HepG2 (cell line): ENCODE data around the gene DLL1. TPM values are rescaled to one million over a fixed set of nuclear protein-coding genes. Genes with fewer than 3 reads are reported as not detected.

Experiments
- AGO1 ChIP-seq: fragments of 200-400 bp; formaldehyde crosslinking; IDR thresholded peaks from 2 replicates; pipeline ENCODE4 v1.6.1; 2017; ENCODE audit warnings: mild to moderate bottlenecking, low read depth, low read length, moderate library complexity; ENCODE audit not compliant: poor library complexity, severe bottlenecking
- BCL6 ChIP-seq: IDR thresholded peaks from 2 replicates; pipeline ENCODE4 v1.6.1; 2016; ENCODE audit warnings: missing genetic modification reagents, missing compliant biosample characterization
- HOXA7 ChIP-seq: sonication (generic); formaldehyde crosslinking; IDR thresholded peaks from 2 replicates; pipeline ENCODE4 v1.8.1; 2022; ENCODE audit warnings: mild to moderate bottlenecking, missing genetic modification reagents, moderate library complexity
- KDM5B ChIP-seq: sonication (generic); formaldehyde crosslinking; IDR thresholded peaks from 2 replicates; pipeline ENCODE4 v1.4.0; 2020; ENCODE audit warnings: missing genetic modification reagents, mild to moderate bottlenecking, borderline replicate concordance
- MZF1 ChIP-seq: sonication (generic); formaldehyde crosslinking; IDR thresholded peaks from 2 replicates; pipeline ENCODE4 v1.8.1; 2023; ENCODE audit warnings: mild to moderate bottlenecking, missing genetic modification reagents, borderline replicate concordance
- NFKBIZ ChIP-seq: IDR thresholded peaks from 2 replicates; pipeline ENCODE4 v1.6.1; 2018; ENCODE audit warnings: missing genetic modification reagents, missing compliant biosample characterization
- NR2C2 ChIP-seq: sonication (generic); formaldehyde crosslinking; IDR thresholded peaks from 2 replicates; pipeline ENCODE4 v1.4.0; 2020; ENCODE audit warnings: missing genetic modification reagents, mild to moderate bottlenecking, moderate library complexity, borderline replicate concordance
- PAX8 ChIP-seq: sonication (generic); formaldehyde crosslinking; IDR thresholded peaks from 2 replicates; pipeline ENCODE4 v1.8.0; 2022; ENCODE audit warnings: mild to moderate bottlenecking, missing genetic modification reagents, borderline replicate concordance
- PCBP1 ChIP-seq: fragments of 200-400 bp; formaldehyde crosslinking; IDR thresholded peaks from 2 replicates; pipeline ENCODE4 v1.6.1; 2017; ENCODE audit warnings: mild to moderate bottlenecking, low read depth, low read length, borderline replicate concordance
- RBM22 ChIP-seq: fragments of 200-400 bp; formaldehyde crosslinking; optimal IDR thresholded peaks from 2 replicates; pipeline ENCODE3; 2017; ENCODE audit warnings: mild to moderate bottlenecking, low read length, moderate library complexity
- SOX5 ChIP-seq: IDR thresholded peaks from 2 replicates; pipeline ENCODE4 v1.6.1; 2016; ENCODE audit warnings: borderline replicate concordance
- TCF7L2 ChIP-seq: IDR thresholded peaks from 2 replicates; pipeline ENCODE4 v1.6.1; 2011; ENCODE audit warnings: mild to moderate bottlenecking, low read depth, low read length, moderate library complexity
- TMF1 ChIP-seq: sonication (generic); formaldehyde crosslinking; IDR thresholded peaks from 2 replicates; pipeline ENCODE4 v1.8.1; 2022; ENCODE audit warnings: low read depth, missing genetic modification reagents
- ZKSCAN8 ChIP-seq: IDR thresholded peaks from 2 replicates; pipeline ENCODE4 v1.6.1; 2016; ENCODE audit warnings: borderline replicate concordance, missing genetic modification reagents, missing compliant biosample characterization
- ZNF33B ChIP-seq: sonication (generic); formaldehyde crosslinking; IDR thresholded peaks from 2 replicates; pipeline ENCODE4 v1.5.1; 2020; ENCODE audit warnings: mild to moderate bottlenecking, missing genetic modification reagents
- ZNF83 ChIP-seq: sonication (generic); formaldehyde crosslinking; IDR thresholded peaks from 2 replicates; pipeline ENCODE4 v1.4.0; 2020; ENCODE audit warnings: missing genetic modification reagents, mild to moderate bottlenecking, borderline replicate concordance
- ZSCAN30 ChIP-seq: sonication (generic); formaldehyde crosslinking; IDR thresholded peaks from 2 replicates; pipeline ENCODE4 v1.5.0; 2020; ENCODE audit warnings: mild to moderate bottlenecking, missing genetic modification reagents
- polyA plus RNA-seq, 8 experiments: library from polyadenylated mRNA; depleted of rRNA in 3 of 8; stranded (reverse) in 7 of 8; unstranded in 1 of 8; fragments of >200 nt; fragmentation: Illumina TruSeq in 4 of 8; extraction: Trizol in 4 of 8; gene quantifications; 2 replicates each; pipeline versions ENCODE4 v1.2.1 to v1.2.3, GENCODE V29; 2011 to 2016; ENCODE audit warnings: low read depth in 4 of 8, missing spikeins in 1 of 8, mixed read lengths in 1 of 8; ENCODE audit not compliant: insufficient read depth in 1 of 8
- total RNA-seq, 5 experiments: library from RNA; depleted of rRNA; stranded (reverse); fragments of >200 nt; fragmentation: Illumina TruSeq; extraction: Trizol; gene quantifications; 2 replicates each; pipeline ENCODE4 v1.2.3, GENCODE V29; 2016; ENCODE audit warnings: low read depth in 1 of 5
- TF ChIP-seq, protein P1 (sequence below): sonication (generic); formaldehyde crosslinking; IDR thresholded peaks from 2 replicates; pipeline ENCODE4 v1.9.0; 2022; ENCODE audit warnings: low read depth, missing genetic modification reagents
- TF ChIP-seq, protein P2 (sequence below): sonication (generic); formaldehyde crosslinking; conservative IDR thresholded peaks from 2 replicates; pipeline ENCODE4 v1.4.0; 2020; ENCODE audit warnings: missing genetic modification reagents
- TF ChIP-seq, protein P3 (sequence below): sonication (generic); formaldehyde crosslinking; IDR thresholded peaks from 2 replicates; pipeline ENCODE4 v1.5.0; 2020; ENCODE audit warnings: missing genetic modification reagents
- TF ChIP-seq, protein P4 (sequence below): sonication (generic); formaldehyde crosslinking; IDR thresholded peaks from 2 replicates; pipeline ENCODE4 v1.5.0; 2020; ENCODE audit warnings: missing genetic modification reagents, mild to moderate bottlenecking, borderline replicate concordance

DLL1 gene
- total and polyA plus RNA-seq, 2 of the 13 experiments (the other 11 are each of a cell fraction or from before 2014, with no cell fraction given): not detected

DNA sequence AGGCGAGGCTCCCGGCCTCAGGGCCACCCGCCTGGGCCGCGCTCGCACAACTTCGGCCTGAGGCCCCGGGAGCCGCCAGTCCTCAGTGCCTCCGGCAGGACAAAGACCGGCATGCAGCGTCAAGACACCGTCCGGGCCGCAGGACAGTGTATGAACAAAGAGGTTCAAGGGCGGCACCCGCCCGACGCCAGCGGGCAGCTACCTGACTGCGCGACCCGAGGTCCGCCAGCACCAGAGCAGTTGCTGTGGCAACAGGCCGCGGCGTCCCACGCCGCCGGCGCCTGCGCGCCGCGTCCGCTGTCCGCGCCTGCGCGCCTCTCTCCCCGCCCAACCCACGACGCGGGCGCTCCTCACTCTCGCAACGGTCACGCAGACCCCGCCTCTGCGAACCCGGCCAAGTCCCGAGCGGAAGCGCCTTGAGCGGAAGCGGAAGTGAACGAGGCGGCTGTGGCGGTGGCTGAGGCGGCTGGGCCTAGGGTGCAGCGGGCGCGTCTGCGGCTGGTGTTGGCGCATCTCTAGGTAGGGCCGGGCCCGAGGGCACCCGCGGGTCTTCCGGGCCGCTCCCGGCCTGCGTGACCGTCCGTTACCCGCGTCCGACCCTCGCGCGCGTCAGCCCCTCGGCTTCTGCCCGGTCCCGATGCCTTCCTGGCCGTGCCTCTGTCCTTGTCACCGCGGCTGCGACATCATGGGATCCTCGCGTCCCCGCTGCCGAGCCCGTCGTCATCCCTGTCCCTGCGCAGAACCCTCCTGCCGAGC is 15.6 kb upstream of the DLL1 start, which contains the start of gene FAM120B (continued):
- no peak for TF ChIP-seq ZKSCAN8 (CRISPR knock-in tag)
- TF ChIP-seq HOXA7 (CRISPR knock-in tag): no peak
- no peak for TF ChIP-seq MZF1 (CRISPR knock-in tag)
- TF ChIP-seq TMF1: no peak
- no peak; the same call in 1 of the 2 replicates for TF ChIP-seq ZNF33B (CRISPR knock-in tag)
- peak; percentile 96 for TF ChIP-seq NR2C2
- peak; percentile 94 for TF ChIP-seq PAX8 (CRISPR knock-in tag)
- peak; percentile 54 for TF ChIP-seq BCL6
- no peak; the same call in 1 of the 2 replicates for TF ChIP-seq NFKBIZ (CRISPR knock-in tag)
- peak; percentile 98 for TF ChIP-seq KDM5B (CRISPR knock-in tag)
- TF ChIP-seq TCF7L2: no peak
- peak; percentile 91 for TF ChIP-seq RBM22
- TF ChIP-seq AGO1: peak; percentile 72
- TF ChIP-seq, protein P1, sequence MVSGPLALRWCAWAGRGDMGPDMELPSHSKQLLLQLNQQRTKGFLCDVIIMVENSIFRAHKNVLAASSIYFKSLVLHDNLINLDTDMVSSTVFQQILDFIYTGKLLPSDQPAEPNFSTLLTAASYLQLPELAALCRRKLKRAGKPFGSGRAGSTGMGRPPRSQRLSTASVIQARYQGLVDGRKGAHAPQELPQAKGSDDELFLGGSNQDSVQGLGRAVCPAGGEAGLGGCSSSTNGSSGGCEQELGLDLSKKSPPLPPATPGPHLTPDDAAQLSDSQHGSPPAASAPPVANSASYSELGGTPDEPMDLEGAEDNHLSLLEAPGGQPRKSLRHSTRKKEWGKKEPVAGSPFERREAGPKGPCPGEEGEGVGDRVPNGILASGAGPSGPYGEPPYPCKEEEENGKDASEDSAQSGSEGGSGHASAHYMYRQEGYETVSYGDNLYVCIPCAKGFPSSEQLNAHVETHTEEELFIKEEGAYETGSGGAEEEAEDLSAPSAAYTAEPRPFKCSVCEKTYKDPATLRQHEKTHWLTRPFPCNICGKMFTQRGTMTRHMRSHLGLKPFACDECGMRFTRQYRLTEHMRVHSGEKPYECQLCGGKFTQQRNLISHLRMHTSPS: peak; percentile 60; the same call in 1 of the 2 replicates
- TF ChIP-seq, protein P2, sequence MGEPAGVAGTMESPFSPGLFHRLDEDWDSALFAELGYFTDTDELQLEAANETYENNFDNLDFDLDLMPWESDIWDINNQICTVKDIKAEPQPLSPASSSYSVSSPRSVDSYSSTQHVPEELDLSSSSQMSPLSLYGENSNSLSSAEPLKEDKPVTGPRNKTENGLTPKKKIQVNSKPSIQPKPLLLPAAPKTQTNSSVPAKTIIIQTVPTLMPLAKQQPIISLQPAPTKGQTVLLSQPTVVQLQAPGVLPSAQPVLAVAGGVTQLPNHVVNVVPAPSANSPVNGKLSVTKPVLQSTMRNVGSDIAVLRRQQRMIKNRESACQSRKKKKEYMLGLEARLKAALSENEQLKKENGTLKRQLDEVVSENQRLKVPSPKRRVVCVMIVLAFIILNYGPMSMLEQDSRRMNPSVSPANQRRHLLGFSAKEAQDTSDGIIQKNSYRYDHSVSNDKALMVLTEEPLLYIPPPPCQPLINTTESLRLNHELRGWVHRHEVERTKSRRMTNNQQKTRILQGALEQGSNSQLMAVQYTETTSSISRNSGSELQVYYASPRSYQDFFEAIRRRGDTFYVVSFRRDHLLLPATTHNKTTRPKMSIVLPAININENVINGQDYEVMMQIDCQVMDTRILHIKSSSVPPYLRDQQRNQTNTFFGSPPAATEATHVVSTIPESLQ (CRISPR knock-in tag): peak; percentile 3; the same call in 1 of the 2 replicates
- TF ChIP-seq ZSCAN30 (CRISPR knock-in tag): no peak; the same call in 1 of the 2 replicates
- TF ChIP-seq, protein P3, sequence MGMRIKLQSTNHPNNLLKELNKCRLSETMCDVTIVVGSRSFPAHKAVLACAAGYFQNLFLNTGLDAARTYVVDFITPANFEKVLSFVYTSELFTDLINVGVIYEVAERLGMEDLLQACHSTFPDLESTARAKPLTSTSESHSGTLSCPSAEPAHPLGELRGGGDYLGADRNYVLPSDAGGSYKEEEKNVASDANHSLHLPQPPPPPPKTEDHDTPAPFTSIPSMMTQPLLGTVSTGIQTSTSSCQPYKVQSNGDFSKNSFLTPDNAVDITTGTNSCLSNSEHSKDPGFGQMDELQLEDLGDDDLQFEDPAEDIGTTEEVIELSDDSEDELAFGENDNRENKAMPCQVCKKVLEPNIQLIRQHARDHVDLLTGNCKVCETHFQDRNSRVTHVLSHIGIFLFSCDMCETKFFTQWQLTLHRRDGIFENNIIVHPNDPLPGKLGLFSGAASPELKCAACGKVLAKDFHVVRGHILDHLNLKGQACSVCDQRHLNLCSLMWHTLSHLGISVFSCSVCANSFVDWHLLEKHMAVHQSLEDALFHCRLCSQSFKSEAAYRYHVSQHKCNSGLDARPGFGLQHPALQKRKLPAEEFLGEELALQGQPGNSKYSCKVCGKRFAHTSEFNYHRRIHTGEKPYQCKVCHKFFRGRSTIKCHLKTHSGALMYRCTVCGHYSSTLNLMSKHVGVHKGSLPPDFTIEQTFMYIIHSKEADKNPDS (CRISPR knock-in tag): peak; percentile 87; the same call in 1 of the 2 replicates
- peak; percentile 13; the same call in 1 of the 2 replicates for TF ChIP-seq ZNF83 (CRISPR knock-in tag)
- TF ChIP-seq SOX5 (CRISPR knock-in tag): peak; percentile 53; the same call in 1 of the 2 replicates
- TF ChIP-seq, protein P4, sequence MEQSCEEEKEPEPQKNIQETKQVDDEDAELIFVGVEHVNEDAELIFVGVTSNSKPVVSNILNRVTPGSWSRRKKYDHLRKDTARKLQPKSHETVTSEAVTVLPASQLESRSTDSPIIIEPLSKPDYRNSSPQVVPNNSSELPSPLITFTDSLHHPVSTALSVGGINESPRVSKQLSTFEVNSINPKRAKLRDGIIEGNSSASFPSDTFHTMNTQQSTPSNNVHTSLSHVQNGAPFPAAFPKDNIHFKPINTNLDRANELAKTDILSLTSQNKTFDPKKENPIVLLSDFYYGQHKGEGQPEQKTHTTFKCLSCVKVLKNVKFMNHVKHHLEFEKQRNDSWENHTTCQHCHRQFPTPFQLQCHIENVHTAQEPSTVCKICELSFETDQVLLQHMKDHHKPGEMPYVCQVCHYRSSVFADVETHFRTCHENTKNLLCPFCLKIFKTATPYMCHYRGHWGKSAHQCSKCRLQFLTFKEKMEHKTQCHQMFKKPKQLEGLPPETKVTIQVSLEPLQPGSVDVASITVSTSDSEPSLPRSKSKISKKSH (CRISPR knock-in tag): peak; percentile 77; the same call in 1 of the 2 replicates
- TF ChIP-seq PCBP1: no peak
